SK-N-DZ (cell line): Measurements from ENCODE around the gene SST.

ENCODE experiments used
- DNase-seq: peaks from one replicate; pipeline ENCODE4 v3.0.0-alpha.2; 2015; ENCODE audit warnings: low spot score

The SST gene

GRCh38 chr3:187629711-187630110, 40.5 kb downstream of the SST start:
- DNase-seq: no peak

- peak; percentile 11 for DNase-seq
Observed at GRCh38 chr3:187628169-187628568, 42.0 kb downstream of the SST start.

GRCh38 chr3:187626581-187626980, 43.6 kb downstream of the SST start:
- no peak for DNase-seq

- no peak for DNase-seq
Observed at GRCh38 chr3:187624588-187624987, 45.6 kb downstream of the SST start.

- DNase-seq: no peak
Observed at GRCh38 chr3:187623285-187623814, 46.8 kb downstream of the SST start.

GRCh38 chr3:187621881-187622280, 48.3 kb downstream of the SST start:
- no peak for DNase-seq

GRCh38 chr3:187619461-187619860, 50.7 kb downstream of the SST start:
- no peak for DNase-seq
